ENCODE measurements around the gene FAM13A.

- TF ChIP-seq CTCF (IDR thresholded peaks at IDR 0.05) = no peak
- no peak for TF ChIP-seq POLR2A (IDR thresholded peaks at IDR 0.05)
These were observed 253.3 kb downstream of the FAM13A start for GRCh38 chr4:88803600-88804096.

All from heart left ventricle (tissue), 13 donors.